Neuronal stem cell (in vitro differentiated cells): ENCODE measurements around the gene KIF26B.
A peak's percentile ranks its signal among the peaks of the same experiment; 100 is the strongest.

Experiments
- DNase-seq: peaks from one replicate; pipeline ENCODE4 v3.0.0-alpha.2; 2013; ENCODE audit warnings: low spot score
- H2AFZ ChIP-seq: one replicate; pipeline ENCODE4 v1.6.1; 2013; ENCODE audit warnings: mild to moderate bottlenecking, low read length, inconsistent platforms
- H2AK5ac ChIP-seq: 2 replicates; pipeline ENCODE4 v1.6.1; 2013; ENCODE audit warnings: low read depth, mild to moderate bottlenecking, inconsistent platforms, low read length, moderate library complexity, mixed read lengths
- H2BK120ac ChIP-seq: 2 replicates; pipeline ENCODE4 v1.6.1; 2013; ENCODE audit warnings: low read depth, mild to moderate bottlenecking, inconsistent platforms, low read length, moderate library complexity, mixed read lengths
- H2BK12ac ChIP-seq: one replicate; pipeline ENCODE4 v1.6.1; 2013; ENCODE audit warnings: low read length, inconsistent platforms
- H2BK15ac ChIP-seq: 2 replicates; pipeline ENCODE4 v1.6.1; 2013; ENCODE audit warnings: mild to moderate bottlenecking, low read length, inconsistent platforms, mixed read lengths
- H2BK5ac ChIP-seq: one replicate; pipeline ENCODE4 v1.6.1; 2013; ENCODE audit warnings: inconsistent platforms, mild to moderate bottlenecking, low read length, moderate library complexity
- H3K14ac ChIP-seq: one replicate; pipeline ENCODE4 v1.6.1; 2013; ENCODE audit warnings: low read length, inconsistent platforms
- H3K18ac ChIP-seq: 2 replicates; pipeline ENCODE4 v1.6.1; 2013; ENCODE audit warnings: low read length, inconsistent platforms
- H3K23ac ChIP-seq: 2 replicates; pipeline ENCODE4 v1.6.1; 2013; ENCODE audit warnings: low read depth, mild to moderate bottlenecking, mixed read lengths, low read length, inconsistent platforms; ENCODE audit not compliant: poor library complexity
- H3K27ac ChIP-seq: replicated peaks from 3 replicates; pipeline ENCODE4 v1.5.1; 2013; ENCODE audit warnings: low read length, inconsistent platforms
- H3K27me3 ChIP-seq, 3 experiments: 2 replicates each; pipeline ENCODE4 v1.6.1; 2013; ENCODE audit warnings: low read length in 3 of 3, mild to moderate bottlenecking in 2 of 3, inconsistent platforms in 1 of 3, low read depth in 1 of 3, mixed read lengths in 1 of 3, moderate library complexity in 1 of 3; ENCODE audit not compliant: control insufficient read depth in 3 of 3, insufficient read depth in 3 of 3
- H3K36me3 ChIP-seq, 2 donors: replicated peaks in 1 of 2; 2 replicates each; pipeline ENCODE4 v1.6.1; 2013; ENCODE audit warnings: low read length in 2 of 2; ENCODE audit not compliant: control insufficient read depth in 2 of 2, insufficient read depth in 2 of 2
- H3K4ac ChIP-seq: 2 replicates; pipeline ENCODE4 v1.6.1; 2013; ENCODE audit warnings: inconsistent platforms, mild to moderate bottlenecking, low read length, moderate library complexity
- H3K4me1 ChIP-seq, 2 donors: 1 replicate in 1 of 2; 2 replicates in 1 of 2; pipeline ENCODE4 v1.6.1; 2013; ENCODE audit warnings: low read length in 2 of 2, low read depth in 1 of 2; ENCODE audit not compliant: control insufficient read depth in 2 of 2, insufficient read depth in 1 of 2
- H3K4me2 ChIP-seq: one replicate; pipeline ENCODE4 v1.6.1; 2013; ENCODE audit warnings: mild to moderate bottlenecking, low read length, inconsistent platforms; ENCODE audit not compliant: insufficient read depth, poor library complexity, severe bottlenecking
- H3K4me3 ChIP-seq, 2 donors: 2 replicates each; pipeline ENCODE4 v1.5.1; 2013; ENCODE audit warnings: low read length in 2 of 2, mild to moderate bottlenecking in 2 of 2, inconsistent platforms in 1 of 2, moderate library complexity in 1 of 2
- H3K79me1 ChIP-seq: one replicate; pipeline ENCODE4 v1.6.1; 2013; ENCODE audit warnings: low read depth, mild to moderate bottlenecking, inconsistent platforms, low read length, moderate library complexity
- H3K9ac ChIP-seq: one replicate; pipeline ENCODE4 v1.6.1; 2013; ENCODE audit warnings: mild to moderate bottlenecking, low read depth, low read length, inconsistent platforms; ENCODE audit not compliant: poor library complexity
- H3K9me3 ChIP-seq, 2 donors: replicated peaks in 1 of 2; 2 replicates each; pipeline versions ENCODE3 to v1.6.1; 2013; ENCODE audit warnings: low read length in 2 of 2, mild to moderate bottlenecking in 2 of 2, inconsistent platforms in 1 of 2, low read depth in 1 of 2, mixed read lengths in 1 of 2, moderate library complexity in 1 of 2; ENCODE audit not compliant: control insufficient read depth in 2 of 2, insufficient read depth in 1 of 2
- H4K8ac ChIP-seq: one replicate; pipeline ENCODE4 v1.6.1; 2013; ENCODE audit warnings: low read depth, mild to moderate bottlenecking, inconsistent platforms, low read length, moderate library complexity
- H4K91ac ChIP-seq: one replicate; pipeline ENCODE4 v1.6.1; 2013; ENCODE audit warnings: low read length, low read depth, mild to moderate bottlenecking, inconsistent platforms; ENCODE audit not compliant: poor library complexity
- WGBS, 2 donors: extraction: QIAGEN DNeasy Blood & Tissue Kit; methylation state at CpG; one replicate each; pipeline ENCODE4 v1.1.7; 2013; ENCODE audit warnings: missing lambda C conversion rate in 2 of 2, mixed read lengths in 1 of 2; ENCODE audit not compliant: insufficient read length in 2 of 2, insufficient replicate concordance in 1 of 2; ENCODE audit errors: extremely low coverage in 2 of 2; 5-methylcytosine and 5-hydroxymethylcytosine counted together

The KIF26B gene

GRCh38 chr1:245241526-245242130 is 86.8 kb downstream of the KIF26B start:
- peaks cover 0 to 7% of the 10 kb centered on the region in 2 donors for H3K4me1 ChIP-seq
- peak overlapping the region; percentile 73 for H2AK5ac ChIP-seq
- no peak overlapping the region for H4K8ac ChIP-seq
- H2BK15ac ChIP-seq: peak overlapping the region; percentile 95
- peak overlapping the region; percentile 46 for H2BK12ac ChIP-seq
- no peak for DNase-seq
- no peak overlapping the region for H2AFZ ChIP-seq
- H3K18ac ChIP-seq: peak overlapping the region; percentile 44
- no peak overlapping the region for H4K91ac ChIP-seq
- no peak overlapping the region for H2BK120ac ChIP-seq
- no peaks in the 10 kb centered on the region for H3K79me1 ChIP-seq
- no peak overlapping the region for H3K27ac ChIP-seq
- no peak overlapping the region for H3K23ac ChIP-seq
- peak overlapping the region in 1 of 2 donors; percentile 41 for H3K4me3 ChIP-seq
- WGBS, 2 donors: no CpG with 5 or more reads among the region's 14 CpGs
- no peak overlapping the region for H2BK5ac ChIP-seq
- H3K27me3 ChIP-seq: peaks cover 0 to 2% (median 0%) of the 10 kb centered on the region in 3 experiments
- peak overlapping the region; percentile 56 for H3K9ac ChIP-seq
- no peaks in the 10 kb centered on the region for H3K9me3 ChIP-seq
- H3K14ac ChIP-seq: peak overlapping the region; percentile 32
- peaks cover 0 to 4% of the 10 kb centered on the region in 2 donors for H3K36me3 ChIP-seq
- peak overlapping the region; percentile 59 for H3K4ac ChIP-seq
- H3K4me2 ChIP-seq: no peak overlapping the region

GRCh38 chr1:245242989-245243388 is 88.2 kb downstream of the KIF26B start:
- Histone ChIP-seq H2BK5ac (no peak overlapping the region), H2BK120ac (no peak overlapping the region), H3K18ac (no peak overlapping the region), H2BK15ac (no peak overlapping the region), H3K14ac (no peak overlapping the region), H3K9ac (no peak overlapping the region), H3K4me3 (no peak overlapping the region), H3K4me1 (peaks cover 0 to 4% of the 10 kb centered on the region in 2 donors), H3K36me3 (peaks cover 0 to 8% of the 10 kb centered on the region in 2 donors), H3K9me3 (no peaks in the 10 kb centered on the region), H3K4me2 (no peak overlapping the region), H2AFZ (no peak overlapping the region), H3K79me1 (no peaks in the 10 kb centered on the region), H4K91ac (no peak overlapping the region), H3K27ac (no peak overlapping the region), H3K27me3 (peaks cover 0 to 2% (median 0%) of the 10 kb centered on the region in 3 experiments), H3K23ac (no peak overlapping the region), H2AK5ac (no peak overlapping the region), H4K8ac (no peak overlapping the region), H3K4ac (no peak overlapping the region), H2BK12ac (no peak overlapping the region)
- no CpG with 5 or more reads among the region's 1 CpG for WGBS, 2 donors
- no peak for DNase-seq

- no peak for DNase-seq
- no peaks in the 10 kb centered on the region for H3K9me3 ChIP-seq
- H2BK15ac ChIP-seq: no peak overlapping the region
- H3K9ac ChIP-seq: no peak overlapping the region
- no peak overlapping the region for H3K18ac ChIP-seq
- no peak overlapping the region for H3K4ac ChIP-seq
- H3K4me3 ChIP-seq: no peak overlapping the region
- H3K4me1 ChIP-seq: peaks cover 0 to 4% of the 10 kb centered on the region in 2 donors
- no peak overlapping the region for H3K27ac ChIP-seq
- no peak overlapping the region for H2BK12ac ChIP-seq
- peaks cover 0 to 2% (median 0%) of the 10 kb centered on the region in 3 experiments for H3K27me3 ChIP-seq
- H2BK120ac ChIP-seq: no peak overlapping the region
- no peak overlapping the region for H3K4me2 ChIP-seq
- H3K23ac ChIP-seq: no peak overlapping the region
- peaks cover 0 to 15% of the 10 kb centered on the region in 2 donors for H3K36me3 ChIP-seq
- no peak overlapping the region for H2BK5ac ChIP-seq
- no peaks in the 10 kb centered on the region for H3K79me1 ChIP-seq
- H4K91ac ChIP-seq: no peak overlapping the region
- no CpG with 5 or more reads among the region's 11 CpGs for WGBS, 2 donors
- H2AK5ac ChIP-seq: no peak overlapping the region
- H3K14ac ChIP-seq: no peak overlapping the region
- no peak overlapping the region for H4K8ac ChIP-seq
- H2AFZ ChIP-seq: no peak overlapping the region
These were observed 90.4 kb downstream of the KIF26B start for GRCh38 chr1:245245021-245245667.

GRCh38 chr1:245246433-245246832 is 91.6 kb downstream of the KIF26B start:
- Histone ChIP-seq H3K14ac (no peak overlapping the region), H2BK120ac (no peak overlapping the region), H4K91ac (no peak overlapping the region), H3K4ac (no peak overlapping the region), H3K23ac (no peak overlapping the region), H2BK12ac (no peak overlapping the region), H3K79me1 (no peaks in the 10 kb centered on the region), H3K4me1 (peaks cover 0 to 4% of the 10 kb centered on the region in 2 donors), H2AK5ac (no peak overlapping the region), H3K18ac (no peak overlapping the region), H3K4me3 (no peak overlapping the region), H3K9me3 (peaks cover 0 to 4% of the 10 kb centered on the region in 2 donors), H2AFZ (no peak overlapping the region), H3K4me2 (no peak overlapping the region), H2BK5ac (no peak overlapping the region), H3K27me3 (no peaks in the 10 kb centered on the region), H3K36me3 (peaks cover 0 to 15% of the 10 kb centered on the region in 2 donors), H4K8ac (no peak overlapping the region), H3K9ac (no peak overlapping the region), H3K27ac (no peak overlapping the region), H2BK15ac (no peak overlapping the region)
- no CpG with 5 or more reads among the region's 4 CpGs for WGBS, 2 donors
- DNase-seq: no peak
